ENCODE measurements around the gene MLXIPL. TPM values are rescaled to one million over a fixed set of nuclear protein-coding genes. Genes with fewer than 3 reads are reported as not detected.
"Not testable (repeated sequence)": the region's sequence is repeated elsewhere in the genome, so short reads cannot be mapped to it uniquely, and the experiment has no call there.

The MLXIPL gene
- total RNA-seq, 1 donor from 2014 or later: 0.90 TPM

DNA sequence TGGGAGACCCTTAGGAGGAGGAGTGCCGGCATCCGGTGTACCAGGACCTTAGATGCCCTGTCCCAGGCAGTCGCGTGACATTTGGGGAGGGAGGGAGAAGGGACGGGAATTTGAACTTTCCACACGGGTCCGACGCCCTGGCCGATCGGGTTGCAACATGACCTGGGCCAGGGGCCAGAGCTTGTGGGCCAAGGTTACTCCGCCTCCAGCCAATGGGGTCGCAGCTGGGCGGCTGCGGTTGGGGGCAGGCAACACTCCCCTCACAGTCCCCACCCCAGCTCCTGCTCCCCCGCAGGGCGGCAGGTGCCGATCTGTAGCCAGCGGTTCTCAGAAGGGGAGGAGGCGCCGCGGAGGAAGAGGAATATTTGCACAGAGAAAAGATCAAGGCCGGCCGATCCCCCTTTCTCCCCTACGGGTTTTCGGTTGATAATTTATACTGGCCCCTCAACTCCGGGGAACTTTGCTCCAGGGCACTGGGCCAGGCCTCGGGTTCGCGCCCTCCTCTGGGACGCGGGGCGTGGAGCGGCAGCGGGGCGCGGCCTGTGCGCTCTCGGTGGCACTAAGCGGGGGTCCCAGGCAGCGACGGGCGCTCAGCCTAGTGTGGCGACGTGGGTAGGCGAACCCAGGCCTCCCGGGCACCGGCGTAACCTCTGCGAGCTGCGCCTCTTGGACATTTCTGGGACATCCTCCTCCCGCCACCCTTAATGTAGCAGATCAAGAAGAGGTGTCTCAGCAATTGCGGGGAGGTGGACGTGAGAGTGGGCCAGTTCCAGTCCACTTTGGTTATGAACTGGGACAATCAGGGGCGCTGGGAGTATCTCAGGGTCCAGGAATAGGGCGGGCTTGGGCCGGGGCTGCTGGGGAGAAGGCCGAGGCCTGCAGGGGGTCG, 1.2 kb downstream of the MLXIPL start:
- DNase-seq (ENCODE audit: low spot score): peak; percentile 38
- peaks cover 64% of the 10 kb centered on the region for H3K27me3 ChIP-seq

DNA sequence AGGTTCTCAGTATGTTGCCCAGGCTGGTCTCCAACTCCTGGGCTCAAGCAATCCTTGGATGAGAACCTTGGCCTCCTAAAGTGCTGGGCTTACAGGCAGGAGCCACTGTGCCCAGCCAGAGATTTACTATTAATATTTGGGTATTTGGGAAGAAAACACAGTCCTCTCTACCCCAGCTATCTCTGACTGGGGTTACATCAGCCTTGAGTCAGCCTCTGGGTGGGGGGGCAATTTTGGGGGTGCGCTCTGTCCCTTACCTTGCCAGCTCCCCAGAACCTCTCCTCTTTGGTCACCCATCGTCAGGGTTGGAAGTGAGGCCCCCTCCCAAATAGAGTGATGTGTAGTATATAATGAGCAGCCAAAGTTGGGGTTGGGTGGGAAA, 1.8 kb downstream of the MLXIPL start:
- DNase-seq (ENCODE audit: low spot score): no peak
- peaks cover 7% of the 10 kb centered on the region for H3K4me1 Mint-ChIP-seq
- H3F3A ChIP-seq (ENCODE audit: low read depth): peaks cover 4% of the 10 kb centered on the region

More for the DNA sequence above, 1.2 kb downstream of the MLXIPL start:
- peak overlapping the region; percentile 79 for H3K4me3 Mint-ChIP-seq
- H3K36me3 Mint-ChIP-seq: no peaks in the 10 kb centered on the region
- H3K27ac Mint-ChIP-seq: no peak overlapping the region
- Histone ChIP-seq H3K79me2 (ENCODE audit: low read depth) (no peaks in the 10 kb centered on the region), H4K20me1 (ENCODE audit: low read depth) (peaks cover 13% of the 10 kb centered on the region), H3K9me3 (ENCODE audit: low read depth) (no peaks in the 10 kb centered on the region), H3K36me3 (no peaks in the 10 kb centered on the region), H2AFZ (replicated peaks) (no peak overlapping the region), H3K4me2 (peak overlapping the region; percentile 88), H3K9ac (no peak overlapping the region), H3F3A (ENCODE audit: low read depth) (peaks cover 4% of the 10 kb centered on the region), H3K4me3 (peak overlapping the region; percentile 59), H3K27ac (no peak overlapping the region), H3K4me1 (peaks cover 15% of the 10 kb centered on the region)
- peaks cover 11% of the 10 kb centered on the region for H3K4me1 Mint-ChIP-seq
- peaks cover 54% of the 10 kb centered on the region for H3K27me3 Mint-ChIP-seq (ENCODE audit: insufficient read depth, low read depth)
- TF ChIP-seq EZH2phosphoT487 (IDR thresholded peaks at IDR 0.05) (peak; percentile 93), EZH2 (IDR thresholded peaks at IDR 0.05) (peak; percentile 96), CTCF (IDR thresholded peaks at IDR 0.05) (no peak)
- no peaks in the 10 kb centered on the region for H3K9me3 Mint-ChIP-seq

DNA sequence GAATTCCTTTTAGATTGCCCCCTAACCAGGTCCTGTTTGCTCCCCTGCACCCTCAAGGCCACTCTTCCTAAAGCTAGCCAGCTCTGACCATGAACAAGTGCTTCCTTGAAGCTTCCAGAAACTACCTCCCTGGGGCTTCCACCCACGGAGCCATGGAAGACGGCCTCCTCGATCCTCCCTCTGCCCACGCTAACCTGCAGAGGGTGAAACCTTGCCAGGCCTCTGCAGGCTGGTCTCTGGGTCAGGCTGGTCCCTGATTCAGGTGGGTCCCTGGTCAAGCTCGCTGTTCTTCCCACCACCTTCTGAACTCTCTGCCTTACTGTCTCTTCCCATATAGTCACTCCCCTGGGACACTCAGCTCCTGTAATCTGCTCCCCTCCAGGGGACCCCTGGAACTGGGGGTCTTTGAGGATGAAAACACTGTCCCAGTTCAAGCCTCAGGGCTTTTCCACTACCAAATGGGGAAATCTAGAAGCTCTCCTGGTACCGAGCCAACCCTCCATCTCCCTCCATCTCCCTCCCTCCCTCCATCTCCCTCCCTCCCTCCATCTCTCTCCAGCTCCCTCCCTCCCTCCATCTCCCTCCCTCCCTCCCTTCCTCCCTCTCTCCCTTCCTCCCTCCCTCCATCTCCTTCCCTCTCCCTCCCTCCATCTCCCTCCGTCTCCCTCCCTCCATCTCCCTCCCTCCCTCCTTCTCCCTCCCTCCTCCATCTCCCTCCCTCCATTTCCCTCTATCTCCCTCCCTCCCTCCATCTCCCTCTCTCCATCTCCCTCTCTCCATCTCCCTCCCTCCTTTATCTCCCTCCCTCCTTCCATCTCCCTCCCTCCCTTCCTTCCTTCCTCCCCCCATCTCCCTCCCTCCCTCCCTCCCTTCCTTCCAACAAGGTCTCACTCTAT, 2.9 kb downstream of the MLXIPL start:
- Histone ChIP-seq H3K4me1 (peaks cover 15% of the 10 kb centered on the region), H3K4me3 (no peak overlapping the region), H3F3A (ENCODE audit: low read depth) (peaks cover 4% of the 10 kb centered on the region), H3K4me2 (no peak overlapping the region), H3K36me3 (no peaks in the 10 kb centered on the region), H3K9me3 (ENCODE audit: low read depth) (no peaks in the 10 kb centered on the region), H3K27me3 (peaks cover 57% of the 10 kb centered on the region), H3K79me2 (ENCODE audit: low read depth) (no peaks in the 10 kb centered on the region), H3K9ac (no peak overlapping the region), H2AFZ (replicated peaks) (no peak overlapping the region), H3K27ac (no peak overlapping the region), H4K20me1 (ENCODE audit: low read depth) (peaks cover 13% of the 10 kb centered on the region)
- Mint-ChIP-seq H3K27me3 (ENCODE audit: insufficient read depth, low read depth) (peaks cover 47% of the 10 kb centered on the region), H3K27ac (no peak overlapping the region), H3K4me1 (peaks cover 7% of the 10 kb centered on the region), H3K4me3 (no peak overlapping the region), H3K9me3 (no peaks in the 10 kb centered on the region), H3K36me3 (no peaks in the 10 kb centered on the region)
- no peak for DNase-seq (ENCODE audit: low spot score)
- TF ChIP-seq EZH2 (IDR thresholded peaks at IDR 0.05) (no peak), CTCF (IDR thresholded peaks at IDR 0.05) (no peak), EZH2phosphoT487 (IDR thresholded peaks at IDR 0.05) (no peak)

More for the DNA sequence above, 1.8 kb downstream of the MLXIPL start:
- no peaks in the 10 kb centered on the region for H3K36me3 Mint-ChIP-seq
- H2AFZ ChIP-seq (replicated peaks): no peak overlapping the region
- H3K9me3 Mint-ChIP-seq: no peaks in the 10 kb centered on the region
- peaks cover 13% of the 10 kb centered on the region for H4K20me1 ChIP-seq (ENCODE audit: low read depth)
- H3K9me3 ChIP-seq (ENCODE audit: low read depth): no peaks in the 10 kb centered on the region
- peaks cover 15% of the 10 kb centered on the region for H3K4me1 ChIP-seq
- H3K4me2 ChIP-seq: peak overlapping the region; percentile 88
- H3K27ac Mint-ChIP-seq: no peak overlapping the region
- H3K27ac ChIP-seq: no peak overlapping the region
- H3K36me3 ChIP-seq: no peaks in the 10 kb centered on the region
- H3K79me2 ChIP-seq (ENCODE audit: low read depth): no peaks in the 10 kb centered on the region
- H3K4me3 ChIP-seq: peak overlapping the region; percentile 59
- H3K27me3 ChIP-seq: peaks cover 62% of the 10 kb centered on the region
- H3K4me3 Mint-ChIP-seq: peak overlapping the region; percentile 69
- H3K27me3 Mint-ChIP-seq (ENCODE audit: insufficient read depth, low read depth): peaks cover 50% of the 10 kb centered on the region
- no peak overlapping the region for H3K9ac ChIP-seq
- TF ChIP-seq CTCF (IDR thresholded peaks at IDR 0.05) (no peak), EZH2 (IDR thresholded peaks at IDR 0.05) (no peak), EZH2phosphoT487 (IDR thresholded peaks at IDR 0.05) (no peak)

GRCh38 chr7:73619394-73619793, 4.9 kb downstream of the MLXIPL start:
- H3K36me3 Mint-ChIP-seq; H3K4me3 ChIP-seq; H3K4me2 ChIP-seq; H3K27ac ChIP-seq; H3K4me3 Mint-ChIP-seq; H3K9me3 Mint-ChIP-seq; H3F3A ChIP-seq (ENCODE audit: low read depth); H3K9ac ChIP-seq; H2AFZ ChIP-seq (replicated peaks); DNase-seq (ENCODE audit: low spot score); H3K9me3 ChIP-seq (ENCODE audit: low read depth); H3K79me2 ChIP-seq (ENCODE audit: low read depth); H3K4me1 Mint-ChIP-seq; H3K27ac Mint-ChIP-seq; H3K36me3 ChIP-seq: not testable (repeated sequence)
- Histone ChIP-seq H3K4me1 (peaks cover 15% of the 10 kb centered on the region), H4K20me1 (ENCODE audit: low read depth) (peaks cover 13% of the 10 kb centered on the region), H3K27me3 (peaks cover 38% of the 10 kb centered on the region)
- H3K27me3 Mint-ChIP-seq (ENCODE audit: insufficient read depth, low read depth): peaks cover 40% of the 10 kb centered on the region

Measured in neural progenitor cell (in vitro differentiated cells).